NT2/D1 (cell line): ENCODE data around the gene KLK1.

ENCODE experiments used
- DNase-seq: peaks from one replicate; pipeline ENCODE4 v3.0.0-alpha.2; 2011; ENCODE audit warnings: low read depth, low spot score
- H3K27me3 ChIP-seq: 2 replicates; pipeline ENCODE4 v1.6.0; 2011; ENCODE audit warnings: mild to moderate bottlenecking; ENCODE audit not compliant: insufficient read length, insufficient read depth
- H3K36me3 ChIP-seq: 2 replicates; pipeline ENCODE4 v1.6.1; 2011; ENCODE audit warnings: mild to moderate bottlenecking, low read length, mixed read lengths; ENCODE audit not compliant: insufficient read depth, insufficient read length
- H3K4me1 ChIP-seq: 2 replicates; pipeline ENCODE4 v1.5.1; 2011; ENCODE audit not compliant: insufficient read depth, insufficient read length
- H3K4me3 ChIP-seq: 2 replicates; pipeline ENCODE4 v1.5.1; 2011; ENCODE audit warnings: low read depth; ENCODE audit not compliant: insufficient read length
- H3K9ac ChIP-seq: 2 replicates; pipeline ENCODE4 v1.6.0; 2011; ENCODE audit warnings: low read depth; ENCODE audit not compliant: insufficient read length
- H3K9me3 ChIP-seq: 2 replicates; pipeline ENCODE4 v1.5.1; 2011; ENCODE audit warnings: mild to moderate bottlenecking, low read length; ENCODE audit not compliant: insufficient read depth
- SUZ12 ChIP-seq: IDR thresholded peaks from 2 replicates; pipeline ENCODE4 v1.6.1; 2011; ENCODE audit not compliant: insufficient read length, insufficient read depth; ENCODE audit errors: extremely low read depth
- YY1 ChIP-seq: IDR thresholded peaks from 2 replicates; pipeline ENCODE4 v1.6.1; 2011; ENCODE audit not compliant: insufficient read length, insufficient read depth
- ZNF274 ChIP-seq: IDR thresholded peaks from 2 replicates; pipeline ENCODE4 v1.6.1; 2011; ENCODE audit warnings: mild to moderate bottlenecking, low read depth, low read length

The KLK1 gene

GRCh38 chr19:50843701-50844221 is 20.2 kb upstream of the KLK1 start:
- Histone ChIP-seq H3K9ac (no peak overlapping the region), H3K4me3 (no peak overlapping the region), H3K27me3 (peaks cover 63% of the 10 kb centered on the region)

GRCh38 chr19:50843205-50843604 is 19.6 kb upstream of the KLK1 start:
- Histone ChIP-seq H3K36me3 (no peaks in the 10 kb centered on the region), H3K4me1 (no peaks in the 10 kb centered on the region), H3K9ac (no peak overlapping the region), H3K27me3 (peaks cover 63% of the 10 kb centered on the region), H3K9me3 (no peaks in the 10 kb centered on the region), H3K4me3 (no peak overlapping the region)
- TF ChIP-seq ZNF274 (no peak), YY1 (no peak), SUZ12 (no peak)
- no peak for DNase-seq

More at GRCh38 chr19:50843701-50844221, 20.2 kb upstream of the KLK1 start:
- no peaks in the 10 kb centered on the region for H3K4me1 ChIP-seq
- no peaks in the 10 kb centered on the region for H3K36me3 ChIP-seq
- no peak for DNase-seq
- H3K9me3 ChIP-seq, result no peaks in the 10 kb centered on the region
- TF ChIP-seq YY1 (no peak), ZNF274 (no peak), SUZ12 (no peak)

GRCh38 chr19:50842130-50842529 is 18.5 kb upstream of the KLK1 start:
- no peaks in the 10 kb centered on the region for H3K36me3 ChIP-seq
- DNase-seq, result no peak
- H3K4me1 ChIP-seq, result no peaks in the 10 kb centered on the region
- no peak overlapping the region for H3K9ac ChIP-seq
- peaks cover 68% of the 10 kb centered on the region for H3K27me3 ChIP-seq
- H3K9me3 ChIP-seq, result no peaks in the 10 kb centered on the region
- TF ChIP-seq YY1 (no peak), SUZ12 (no peak), ZNF274 (no peak)
- no peak overlapping the region for H3K4me3 ChIP-seq

GRCh38 chr19:50839712-50840655 is 16.4 kb upstream of the KLK1 start:
- no peaks in the 10 kb centered on the region for H3K9me3 ChIP-seq
- H3K4me3 ChIP-seq, result no peak overlapping the region
- H3K27me3 ChIP-seq, result peaks cover 77% of the 10 kb centered on the region
- H3K4me1 ChIP-seq, result peaks cover 2% of the 10 kb centered on the region
- no peak overlapping the region for H3K9ac ChIP-seq
- DNase-seq, result no peak
- no peaks in the 10 kb centered on the region for H3K36me3 ChIP-seq
- TF ChIP-seq SUZ12 (no peak), YY1 (no peak), ZNF274 (no peak)

- H3K27me3 ChIP-seq, result peaks cover 67% of the 10 kb centered on the region
- no peak overlapping the region for H3K9ac ChIP-seq
- peaks cover 2% of the 10 kb centered on the region for H3K4me1 ChIP-seq
- TF ChIP-seq YY1 (no peak), SUZ12 (no peak), ZNF274 (no peak)
- no peaks in the 10 kb centered on the region for H3K9me3 ChIP-seq
- no peak overlapping the region for H3K4me3 ChIP-seq
- DNase-seq, result no peak
- H3K36me3 ChIP-seq, result no peaks in the 10 kb centered on the region
Observed at GRCh38 chr19:50838239-50838638, 14.7 kb upstream of the KLK1 start.

- no peak for DNase-seq
- Histone ChIP-seq H3K4me1 (peaks cover 2% of the 10 kb centered on the region), H3K27me3 (peaks cover 58% of the 10 kb centered on the region), H3K36me3 (no peaks in the 10 kb centered on the region), H3K4me3 (no peak overlapping the region), H3K9me3 (no peaks in the 10 kb centered on the region), H3K9ac (no peak overlapping the region)
- TF ChIP-seq SUZ12, result no peak
- no peak for TF ChIP-seq YY1
- TF ChIP-seq ZNF274, result no peak
Observed at GRCh38 chr19:50837300-50837699, 13.7 kb upstream of the KLK1 start.

GRCh38 chr19:50836543-50837195 is 13.1 kb upstream of the KLK1 start:
- Histone ChIP-seq H3K4me3 (peak overlapping the region; percentile 72), H3K9ac (peak overlapping the region; percentile 83)
- no peak for TF ChIP-seq YY1
- no peak for TF ChIP-seq ZNF274
- TF ChIP-seq SUZ12, result no peak

More at GRCh38 chr19:50836543-50837195, 13.1 kb upstream of the KLK1 start:
- Histone ChIP-seq H3K36me3 (no peaks in the 10 kb centered on the region), H3K4me1 (peaks cover 2% of the 10 kb centered on the region), H3K9me3 (no peaks in the 10 kb centered on the region), H3K27me3 (peaks cover 51% of the 10 kb centered on the region)
- no peak for DNase-seq
